Neural cell (in vitro differentiated cells): ENCODE results near the gene ANO4.

Experiments
- EP300 ChIP-seq: fragments of 450-650 bp; conservative IDR thresholded peaks from 2 replicates; pipeline ENCODE4 v1.6.1; 2014; ENCODE audit warnings: antibody characterized with exemption, mild to moderate bottlenecking, moderate library complexity; ENCODE audit not compliant: poor library complexity, severe bottlenecking
- TF ChIP-seq, protein P1 (sequence below): fragments of 450-650 bp; IDR thresholded peaks from 2 replicates; pipeline ENCODE4 v1.5.1; 2014; ENCODE audit warnings: antibody characterized with exemption, mild to moderate bottlenecking, moderate library complexity; ENCODE audit not compliant: poor library complexity, severe bottlenecking

DNA sequence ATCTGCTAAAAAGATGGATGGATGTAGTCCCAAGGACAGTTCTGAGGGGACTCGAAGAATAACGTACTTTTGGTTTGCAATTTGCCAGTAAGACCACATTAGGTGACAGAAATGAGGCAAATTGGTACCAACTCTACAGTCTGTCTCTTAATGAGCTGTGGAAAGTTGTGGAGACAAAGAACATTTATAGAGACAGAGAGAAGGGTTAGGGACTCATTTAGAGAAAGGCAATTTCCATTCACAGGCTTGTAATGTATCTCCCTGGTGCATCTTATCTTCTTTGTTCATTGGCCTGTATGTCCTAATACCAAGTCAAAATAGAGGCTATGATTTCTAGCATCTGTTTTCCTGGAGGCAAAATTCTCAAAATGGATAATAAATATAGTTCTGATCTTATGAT lies 177.5 kb downstream of the ANO4 start:
- TF ChIP-seq, protein P1, sequence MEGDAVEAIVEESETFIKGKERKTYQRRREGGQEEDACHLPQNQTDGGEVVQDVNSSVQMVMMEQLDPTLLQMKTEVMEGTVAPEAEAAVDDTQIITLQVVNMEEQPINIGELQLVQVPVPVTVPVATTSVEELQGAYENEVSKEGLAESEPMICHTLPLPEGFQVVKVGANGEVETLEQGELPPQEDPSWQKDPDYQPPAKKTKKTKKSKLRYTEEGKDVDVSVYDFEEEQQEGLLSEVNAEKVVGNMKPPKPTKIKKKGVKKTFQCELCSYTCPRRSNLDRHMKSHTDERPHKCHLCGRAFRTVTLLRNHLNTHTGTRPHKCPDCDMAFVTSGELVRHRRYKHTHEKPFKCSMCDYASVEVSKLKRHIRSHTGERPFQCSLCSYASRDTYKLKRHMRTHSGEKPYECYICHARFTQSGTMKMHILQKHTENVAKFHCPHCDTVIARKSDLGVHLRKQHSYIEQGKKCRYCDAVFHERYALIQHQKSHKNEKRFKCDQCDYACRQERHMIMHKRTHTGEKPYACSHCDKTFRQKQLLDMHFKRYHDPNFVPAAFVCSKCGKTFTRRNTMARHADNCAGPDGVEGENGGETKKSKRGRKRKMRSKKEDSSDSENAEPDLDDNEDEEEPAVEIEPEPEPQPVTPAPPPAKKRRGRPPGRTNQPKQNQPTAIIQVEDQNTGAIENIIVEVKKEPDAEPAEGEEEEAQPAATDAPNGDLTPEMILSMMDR = no peak
- TF ChIP-seq EP300 = no peak
